OCI-LY1 (cell line): Measurements from ENCODE around the gene PAX5.

Experiments used
- CTCF ChIP-seq: fragments of 200-600 bp; sonication (generic), shearing (Covaris generic); IDR thresholded peaks from 2 replicates; pipeline ENCODE4 v1.5.1; 2017; ENCODE audit warnings: mild to moderate bottlenecking, antibody characterized with exemption, low read length, moderate library complexity, mixed read lengths
- EZH2 ChIP-seq: fragments of 200-600 bp; sonication (generic), shearing (Covaris generic); IDR thresholded peaks from 2 replicates; pipeline ENCODE4 v1.8.0; 2017; ENCODE audit warnings: borderline replicate concordance, mixed run types, mild to moderate bottlenecking, antibody characterized with exemption, low read length, moderate library complexity, mixed read lengths

DNA sequence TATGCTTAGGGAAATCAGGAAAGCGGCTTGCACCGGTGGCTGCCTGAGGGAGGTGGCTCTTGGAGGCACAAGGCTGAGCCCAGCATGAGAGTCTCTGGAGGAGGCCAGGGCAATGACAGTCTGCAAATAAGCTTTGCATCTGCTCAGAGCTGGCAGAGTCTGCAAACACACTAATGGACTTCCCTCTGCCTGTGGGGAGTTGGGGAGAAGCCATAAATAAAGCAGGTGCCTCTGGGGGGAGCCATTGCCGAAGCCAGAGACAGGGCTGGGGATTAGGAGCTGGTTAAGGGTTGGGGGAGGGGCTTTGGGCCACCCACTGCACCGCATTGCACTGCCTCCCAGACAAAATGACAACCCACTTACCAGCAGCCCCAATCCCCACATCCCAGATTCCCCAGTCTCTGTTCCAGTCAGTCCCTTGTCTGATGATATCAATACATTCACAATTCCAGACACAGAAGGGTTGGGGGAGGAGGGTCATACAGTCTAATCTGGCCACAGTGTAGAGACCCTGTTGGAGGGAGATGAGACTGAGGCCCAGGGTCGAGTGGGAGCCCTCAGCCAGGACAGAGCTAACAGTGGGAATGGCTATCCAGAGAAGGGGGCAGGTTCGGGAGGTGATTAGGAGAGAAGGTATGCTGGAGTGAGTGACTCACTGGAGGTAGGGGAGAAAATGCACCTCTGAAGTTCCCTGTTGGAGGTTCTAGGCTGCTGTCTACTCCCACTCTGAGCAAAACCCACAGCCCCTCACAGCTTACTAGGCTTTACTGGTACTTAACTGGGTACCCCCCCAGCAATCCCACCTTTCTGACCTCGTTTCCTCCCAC, 53.7 kb downstream of the PAX5 start:
- TF ChIP-seq CTCF (peak; percentile 51), EZH2 (no peak)
